Gastroesophageal sphincter (tissue), 3 donors: ENCODE measurements around the gene TIMM8B.

Experiments
- CTCF ChIP-seq, 4 experiments: fragments of 200-600 bp in 2 of 4; fragments of 450-650 bp in 2 of 4; sonication (generic) in 1 of 4; IDR thresholded peaks; one replicate each; pipeline ENCODE4 v1.5.1; 2017 to 2019; ENCODE audit warnings: antibody characterized with exemption in 4 of 4, mild to moderate bottlenecking in 2 of 4, moderate library complexity in 2 of 4
- POLR2A ChIP-seq, 2 donors: fragments of 450-650 bp; IDR thresholded peaks; one replicate each; pipeline ENCODE4 v1.6.1; 2017; ENCODE audit warnings: antibody characterized with exemption in 2 of 2, mild to moderate bottlenecking in 2 of 2, moderate library complexity in 1 of 2

- no peak for TF ChIP-seq CTCF (IDR thresholded peaks at IDR 0.05)
- TF ChIP-seq POLR2A (IDR thresholded peaks at IDR 0.05) = no peak
Measured at GRCh38 chr11:112062923-112063322, 23.6 kb downstream of the TIMM8B start.
